Effector memory CD4-positive, alpha-beta T cell (primary cell): ENCODE data around the gene DDX43.
A peak's percentile ranks its signal among the peaks of the same experiment; 100 is the strongest.
"Not testable (repeated sequence)": the region's sequence is repeated elsewhere in the genome, so short reads cannot be mapped to it uniquely, and the experiment has no call there.

ENCODE experiments used
- DNase-seq, 3 donors: peaks; one replicate each; pipeline ENCODE4 v3.0.0-alpha.2; 2020
- H3K27ac ChIP-seq: 2 replicates; pipeline ENCODE4 v1.7.0; 2013; ENCODE audit warnings: mild to moderate bottlenecking, low read length, moderate library complexity; ENCODE audit not compliant: insufficient read depth, poor library complexity, severe bottlenecking
- H3K27me3 ChIP-seq: replicated peaks from 2 replicates; pipeline ENCODE4 v1.7.0; 2013; ENCODE audit warnings: mild to moderate bottlenecking, low read length; ENCODE audit not compliant: insufficient read depth, control insufficient read depth, poor library complexity, severe bottlenecking
- H3K36me3 ChIP-seq: 2 replicates; pipeline ENCODE4 v1.7.0; 2013; ENCODE audit warnings: mild to moderate bottlenecking, low read length, moderate library complexity; ENCODE audit not compliant: control insufficient read depth, insufficient read depth
- H3K4me1 ChIP-seq: 2 replicates; pipeline ENCODE4 v1.7.0; 2013; ENCODE audit warnings: low read length, mild to moderate bottlenecking; ENCODE audit not compliant: control insufficient read depth, insufficient read depth, poor library complexity, severe bottlenecking
- H3K4me3 ChIP-seq: 2 replicates; pipeline ENCODE4 v1.7.0; 2013; ENCODE audit warnings: low read length, low read depth, mild to moderate bottlenecking; ENCODE audit not compliant: insufficient read depth, poor library complexity, severe bottlenecking
- H3K9me3 ChIP-seq: 2 replicates; pipeline ENCODE4 v1.7.0; 2013; ENCODE audit warnings: mild to moderate bottlenecking, low read length, moderate library complexity; ENCODE audit not compliant: control insufficient read depth

The DDX43 gene

GRCh38 chr6:73418081-73418741 is 23.6 kb downstream of the DDX43 start:
- Histone ChIP-seq H3K36me3 (no peaks in the 10 kb centered on the region), H3K27ac (no peak overlapping the region), H3K4me1 (peaks cover 8% of the 10 kb centered on the region), H3K9me3 (no peaks in the 10 kb centered on the region), H3K4me3 (no peak overlapping the region), H3K27me3 (no peaks in the 10 kb centered on the region)
- DNase-seq = no peak

DNA sequence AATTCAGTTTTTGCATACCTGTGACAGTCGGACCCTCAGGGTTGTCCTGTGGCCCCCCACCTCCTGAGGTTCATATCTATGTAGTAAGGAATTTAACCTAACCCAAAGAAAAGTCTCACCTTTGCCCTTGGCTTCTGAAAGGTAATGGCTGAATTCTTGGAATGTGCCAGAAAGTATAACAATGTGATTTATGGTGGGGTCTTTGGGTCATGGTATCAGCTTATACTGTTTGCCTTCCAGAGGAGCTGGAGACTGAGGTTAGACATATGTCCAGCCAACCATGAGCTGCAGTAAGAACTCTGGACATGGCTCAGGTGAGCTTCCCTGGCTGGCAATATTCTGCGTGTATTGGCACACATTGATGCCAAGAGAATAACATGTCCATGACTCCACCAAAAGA is 26.9 kb downstream of the DDX43 start:
- Histone ChIP-seq H3K4me3 (no peak overlapping the region), H3K9me3 (no peaks in the 10 kb centered on the region), H3K27me3 (no peaks in the 10 kb centered on the region), H3K36me3 (peaks cover 8% of the 10 kb centered on the region), H3K4me1 (peaks cover 8% of the 10 kb centered on the region), H3K27ac (peak overlapping the region; percentile 75)
- no peak for DNase-seq

- H3K4me3 ChIP-seq = no peak overlapping the region
- no peaks in the 10 kb centered on the region for H3K27me3 ChIP-seq
- no peaks in the 10 kb centered on the region for H3K4me1 ChIP-seq
- H3K9me3 ChIP-seq = no peaks in the 10 kb centered on the region
- H3K36me3 ChIP-seq = peaks cover 39% of the 10 kb centered on the region
- no peak for DNase-seq
- no peak overlapping the region for H3K27ac ChIP-seq
These were observed 40.6 kb downstream of the DDX43 start for GRCh38 chr6:73435236-73435635.

- Histone ChIP-seq H3K4me3 (no peak overlapping the region), H3K36me3 (peaks cover 29% of the 10 kb centered on the region), H3K27me3 (no peaks in the 10 kb centered on the region), H3K9me3 (no peaks in the 10 kb centered on the region), H3K27ac (no peak overlapping the region), H3K4me1 (peaks cover 3% of the 10 kb centered on the region)
- DNase-seq = no peak
These were observed 48.9 kb downstream of the DDX43 start for GRCh38 chr6:73443555-73443954.

GRCh38 chr6:73451223-73452106 is 56.8 kb downstream of the DDX43 start:
- H3K4me1 ChIP-seq = peaks cover 3% of the 10 kb centered on the region

GRCh38 chr6:73452107-73452461 is 57.5 kb downstream of the DDX43 start, which contains the start of gene CGAS:
Gene CGAS, minus strand, starts transcription at chr6:73452297. Its CDS starts 116 bp downstream, at chr6:73452181.
- Histone ChIP-seq H3K4me1 (peaks cover 3% of the 10 kb centered on the region), H3K27ac (peak within 1 kb of the TSS; percentile 88), H3K27me3 (no peaks in the 10 kb centered on the region), H3K4me3 (peak within 1 kb of the TSS; percentile 92), H3K9me3 (no peaks in the 10 kb centered on the region), H3K36me3 (no peaks in the 10 kb centered on the region)
- peak; percentile 69 to 76 (median 70) for DNase-seq

More at GRCh38 chr6:73451223-73452106, 56.8 kb downstream of the DDX43 start:
- peak overlapping the region; percentile 92 for H3K4me3 ChIP-seq
- DNase-seq = peak; percentile 6 to 24 (median 22)
- H3K27me3 ChIP-seq = no peaks in the 10 kb centered on the region
- peak overlapping the region; percentile 88 for H3K27ac ChIP-seq
- no peaks in the 10 kb centered on the region for H3K36me3 ChIP-seq
- H3K9me3 ChIP-seq = no peaks in the 10 kb centered on the region

DNA sequence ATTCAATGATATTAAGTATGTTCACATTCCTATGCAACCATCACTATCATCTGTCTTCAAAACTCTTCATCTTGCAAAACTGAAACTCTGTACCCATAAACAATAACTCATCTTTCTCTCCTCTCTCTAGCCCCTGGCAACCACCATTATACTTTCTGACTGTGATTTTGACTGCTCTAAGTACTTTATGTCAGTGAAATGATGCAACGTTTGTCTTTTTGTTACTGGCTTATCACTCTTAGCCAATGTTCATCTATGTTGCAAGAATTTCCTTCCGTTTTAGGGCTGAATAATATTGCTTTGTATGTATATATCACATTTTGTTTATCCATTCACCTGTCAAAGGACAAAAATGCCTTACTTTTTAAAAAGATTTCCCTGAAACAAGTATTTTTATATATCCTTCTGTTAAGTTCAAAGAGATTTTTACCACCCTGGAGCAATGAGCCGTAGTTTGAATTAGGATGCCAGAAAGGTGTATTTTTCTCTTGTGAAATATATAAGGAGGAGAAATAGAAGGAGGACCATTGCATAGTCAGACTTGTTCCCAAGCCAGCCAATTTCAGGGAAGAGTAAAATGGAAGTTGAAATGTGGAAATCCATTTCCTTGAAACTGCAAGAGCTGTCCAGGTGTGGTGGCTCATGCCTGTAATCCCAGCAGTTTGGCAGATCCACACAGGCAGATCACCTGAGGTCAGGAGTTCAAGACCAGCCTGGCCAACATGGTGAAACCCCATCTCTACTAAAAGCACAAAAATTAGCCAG is 61.4 kb downstream of the DDX43 start:
- H3K27me3 ChIP-seq = no peaks in the 10 kb centered on the region
- no peak for DNase-seq
- no peaks in the 10 kb centered on the region for H3K9me3 ChIP-seq
- no peaks in the 10 kb centered on the region for H3K36me3 ChIP-seq
- no peak overlapping the region for H3K4me3 ChIP-seq
- H3K27ac ChIP-seq = no peak overlapping the region
- peaks cover 3% of the 10 kb centered on the region for H3K4me1 ChIP-seq

DNA sequence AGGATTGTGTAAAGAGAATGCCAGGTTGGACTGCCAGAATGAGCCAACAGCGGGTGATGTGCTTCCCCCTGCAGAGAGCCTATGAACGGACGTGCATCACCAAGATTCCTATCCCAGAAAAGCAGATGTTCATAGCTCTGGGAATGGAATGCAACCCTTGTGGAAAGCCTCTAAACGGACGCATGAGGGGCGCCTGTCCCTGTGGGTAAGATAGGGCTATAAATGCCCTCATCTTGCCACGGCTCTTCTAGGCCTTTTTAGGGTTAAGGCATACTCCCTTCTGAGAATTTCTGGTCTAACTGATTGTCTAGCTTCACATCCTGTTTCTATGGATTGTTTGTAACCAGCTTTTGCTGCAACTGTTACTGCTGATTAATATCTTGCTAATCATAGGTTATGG is 64.8 kb downstream of the DDX43 start:
- H3K9me3 ChIP-seq, H3K27me3 ChIP-seq, H3K4me3 ChIP-seq, DNase-seq, H3K27ac ChIP-seq, H3K36me3 ChIP-seq, H3K4me1 ChIP-seq: not testable (repeated sequence)

GRCh38 chr6:73460056-73460455 is 65.4 kb downstream of the DDX43 start:
- Histone ChIP-seq H3K27me3 (no peaks in the 10 kb centered on the region), H3K9me3 (no peaks in the 10 kb centered on the region), H3K36me3 (no peaks in the 10 kb centered on the region), H3K4me1 (no peaks in the 10 kb centered on the region), H3K27ac (peak overlapping the region; percentile 87), H3K4me3 (no peak overlapping the region)
- DNase-seq = no peak
